ENCODE data around the gene EMSY.
A peak's percentile ranks its signal among the peaks of the same experiment; 100 is the strongest.
"Not testable (repeated sequence)": the region's sequence is repeated elsewhere in the genome, so short reads cannot be mapped to it uniquely, and the experiment has no call there.

EMSY gene

GRCh38 chr11:76592961-76593360, 148.1 kb downstream of the EMSY start:
- Histone ChIP-seq H3K4me3 (ENCODE audit: low read depth, low read length) (no peak overlapping the region), H3K79me2 (ENCODE audit: control insufficient read depth, insufficient read depth, low read length, poor library complexity) (no peaks in the 10 kb centered on the region), H4K8ac (ENCODE audit: low read depth, low read length) (no peak overlapping the region), H3K18ac (ENCODE audit: low read length) (no peak overlapping the region), H3K23ac (ENCODE audit: low read length) (no peak overlapping the region), H3K36me3 (ENCODE audit: control insufficient read depth in 1 of 2, insufficient read depth in 2 of 2, low read length in 2 of 2) (no peaks in the 10 kb centered on the region), H4K12ac (ENCODE audit: low read depth, low read length) (no peak overlapping the region), H2BK12ac (ENCODE audit: low read length) (no peak overlapping the region), H2BK5ac (ENCODE audit: low read depth, low read length, poor library complexity) (no peak overlapping the region), H3K9ac (ENCODE audit: low read length) (no peak overlapping the region), H2AK5ac (ENCODE audit: low read length) (no peak overlapping the region), H3K14ac (ENCODE audit: low read length) (no peak overlapping the region), H2AFZ (ENCODE audit: insufficient read depth, low read length, poor library complexity) (no peak overlapping the region), H4K91ac (ENCODE audit: low read depth, low read length) (no peak overlapping the region), H2BK120ac (ENCODE audit: insufficient read depth, low read length, poor library complexity) (no peak overlapping the region), H3K27me3 (ENCODE audit: insufficient read depth, low read length) (no peaks in the 10 kb centered on the region), H3K4me2 (ENCODE audit: low read length) (no peak overlapping the region), H3K27ac (ENCODE audit: low read depth, low read length) (no peak overlapping the region), H3K79me1 (ENCODE audit: low read length) (peaks cover 21% of the 10 kb centered on the region), H3K9me3 (ENCODE audit: insufficient read depth, low read depth, low read length) (no peaks in the 10 kb centered on the region), H3K4me1 (ENCODE audit: control insufficient read depth in 1 of 2, insufficient read depth in 2 of 2, low read length in 2 of 2) (peaks cover 18 to 19% of the 10 kb centered on the region in 2 experiments), H3K4ac (ENCODE audit: low read depth, low read length) (no peak overlapping the region)
- WGBS (ENCODE audit: extremely low coverage, insufficient coverage, insufficient read length), result no CpG with 5 or more reads among the region's 3 CpGs
- DNase-seq, result no peak

GRCh38 chr11:76595091-76595490, 150.3 kb downstream of the EMSY start:
- not testable (repeated sequence) for H2AFZ ChIP-seq (ENCODE audit: insufficient read depth, low read length, poor library complexity); H3K14ac ChIP-seq (ENCODE audit: low read length); H3K79me2 ChIP-seq (ENCODE audit: control insufficient read depth, insufficient read depth, low read length, poor library complexity); H3K18ac ChIP-seq (ENCODE audit: low read length); H3K4me2 ChIP-seq (ENCODE audit: low read length); H4K8ac ChIP-seq (ENCODE audit: low read depth, low read length); H3K23ac ChIP-seq (ENCODE audit: low read length); H2BK5ac ChIP-seq (ENCODE audit: low read depth, low read length, poor library complexity); H2AK5ac ChIP-seq (ENCODE audit: low read length); H3K27me3 ChIP-seq (ENCODE audit: insufficient read depth, low read length); H3K9me3 ChIP-seq (ENCODE audit: insufficient read depth, low read depth, low read length); H3K4me3 ChIP-seq (ENCODE audit: low read depth, low read length); H2BK12ac ChIP-seq (ENCODE audit: low read length); H2BK120ac ChIP-seq (ENCODE audit: insufficient read depth, low read length, poor library complexity); H3K36me3 ChIP-seq (ENCODE audit: control insufficient read depth in 1 of 2, insufficient read depth in 2 of 2, low read length in 2 of 2); H4K91ac ChIP-seq (ENCODE audit: low read depth, low read length); H4K12ac ChIP-seq (ENCODE audit: low read depth, low read length); H3K27ac ChIP-seq (ENCODE audit: low read depth, low read length); H3K4ac ChIP-seq (ENCODE audit: low read depth, low read length); H3K9ac ChIP-seq (ENCODE audit: low read length); DNase-seq
- Histone ChIP-seq H3K79me1 (ENCODE audit: low read length) (peaks cover 24% of the 10 kb centered on the region), H3K4me1 (ENCODE audit: control insufficient read depth in 1 of 2, insufficient read depth in 2 of 2, low read length in 2 of 2) (peaks cover 13 to 14% of the 10 kb centered on the region in 2 experiments)
- no CpG with 5 or more reads among the region's 4 CpGs for WGBS (ENCODE audit: extremely low coverage, insufficient coverage, insufficient read length)

GRCh38 chr11:76596652-76597051, 151.8 kb downstream of the EMSY start:
- no CpG with 5 or more reads among the region's 11 CpGs for WGBS (ENCODE audit: extremely low coverage, insufficient coverage, insufficient read length)
- no peaks in the 10 kb centered on the region for H3K27me3 ChIP-seq (ENCODE audit: insufficient read depth, low read length)
- H3K36me3 ChIP-seq (ENCODE audit: control insufficient read depth in 1 of 2, insufficient read depth in 2 of 2, low read length in 2 of 2), result no peaks in the 10 kb centered on the region

GRCh38 chr11:76597533-76598425, 153.0 kb downstream of the EMSY start:
- Histone ChIP-seq H3K14ac (ENCODE audit: low read length) (peak overlapping the region; percentile 25), H2BK12ac (ENCODE audit: low read length) (peak overlapping the region; percentile 43), H4K8ac (ENCODE audit: low read depth, low read length) (peak overlapping the region; percentile 1), H2AK5ac (ENCODE audit: low read length) (peak overlapping the region; percentile 73), H3K4me2 (ENCODE audit: low read length) (no peak overlapping the region), H3K23ac (ENCODE audit: low read length) (no peak overlapping the region), H2BK120ac (ENCODE audit: insufficient read depth, low read length, poor library complexity) (peak overlapping the region; percentile 61), H3K27me3 (ENCODE audit: insufficient read depth, low read length) (no peaks in the 10 kb centered on the region), H3K4ac (ENCODE audit: low read depth, low read length) (no peak overlapping the region), H3K79me1 (ENCODE audit: low read length) (peaks cover 28% of the 10 kb centered on the region), H3K36me3 (ENCODE audit: control insufficient read depth in 1 of 2, insufficient read depth in 2 of 2, low read length in 2 of 2) (no peaks in the 10 kb centered on the region), H2BK5ac (ENCODE audit: low read depth, low read length, poor library complexity) (no peak overlapping the region), H3K18ac (ENCODE audit: low read length) (peak overlapping the region; percentile 31), H3K4me1 (ENCODE audit: control insufficient read depth in 1 of 2, insufficient read depth in 2 of 2, low read length in 2 of 2) (peaks cover 16 to 20% of the 10 kb centered on the region in 2 experiments), H2AFZ (ENCODE audit: insufficient read depth, low read length, poor library complexity) (no peak overlapping the region), H3K27ac (ENCODE audit: low read depth, low read length) (no peak overlapping the region), H3K79me2 (ENCODE audit: control insufficient read depth, insufficient read depth, low read length, poor library complexity) (peaks cover 2% of the 10 kb centered on the region), H4K12ac (ENCODE audit: low read depth, low read length) (no peak overlapping the region), H3K9ac (ENCODE audit: low read length) (no peak overlapping the region), H3K9me3 (ENCODE audit: insufficient read depth, low read depth, low read length) (no peaks in the 10 kb centered on the region), H4K91ac (ENCODE audit: low read depth, low read length) (peak overlapping the region; percentile 21), H3K4me3 (ENCODE audit: low read depth, low read length) (no peak overlapping the region)
- no peak for DNase-seq
- no CpG with 5 or more reads among the region's 12 CpGs for WGBS (ENCODE audit: extremely low coverage, insufficient coverage, insufficient read length)

More at GRCh38 chr11:76596652-76597051, 151.8 kb downstream of the EMSY start:
- H3K14ac ChIP-seq (ENCODE audit: low read length), result peak overlapping the region; percentile 52
- H3K4ac ChIP-seq (ENCODE audit: low read depth, low read length), result no peak overlapping the region
- peak overlapping the region; percentile 1 for H4K8ac ChIP-seq (ENCODE audit: low read depth, low read length)
- no peak overlapping the region for H2BK5ac ChIP-seq (ENCODE audit: low read depth, low read length, poor library complexity)
- peak overlapping the region; percentile 38 for H3K18ac ChIP-seq (ENCODE audit: low read length)
- peak overlapping the region; percentile 43 for H2BK12ac ChIP-seq (ENCODE audit: low read length)
- no peak overlapping the region for H3K4me3 ChIP-seq (ENCODE audit: low read depth, low read length)
- H4K12ac ChIP-seq (ENCODE audit: low read depth, low read length), result no peak overlapping the region
- H3K9ac ChIP-seq (ENCODE audit: low read length), result no peak overlapping the region
- peaks cover 2% of the 10 kb centered on the region for H3K79me2 ChIP-seq (ENCODE audit: control insufficient read depth, insufficient read depth, low read length, poor library complexity)
- peak overlapping the region; percentile 8 for H2AK5ac ChIP-seq (ENCODE audit: low read length)
- peaks cover 28% of the 10 kb centered on the region for H3K79me1 ChIP-seq (ENCODE audit: low read length)
- peak overlapping the region; percentile 48 for H2BK120ac ChIP-seq (ENCODE audit: insufficient read depth, low read length, poor library complexity)
- no peak overlapping the region for H3K23ac ChIP-seq (ENCODE audit: low read length)
- H3K9me3 ChIP-seq (ENCODE audit: insufficient read depth, low read depth, low read length), result no peaks in the 10 kb centered on the region
- H3K27ac ChIP-seq (ENCODE audit: low read depth, low read length), result no peak overlapping the region
- H4K91ac ChIP-seq (ENCODE audit: low read depth, low read length), result peak overlapping the region; percentile 21
- no peak overlapping the region for H2AFZ ChIP-seq (ENCODE audit: insufficient read depth, low read length, poor library complexity)
- no peak overlapping the region for H3K4me2 ChIP-seq (ENCODE audit: low read length)
- peaks cover 13 to 14% of the 10 kb centered on the region in 2 experiments for H3K4me1 ChIP-seq (ENCODE audit: control insufficient read depth in 1 of 2, insufficient read depth in 2 of 2, low read length in 2 of 2)
- DNase-seq, result no peak
